HL-60 (cell line): ENCODE results near the gene SH3RF1.

Experiments used
- DNase-seq, 2 experiments: peaks; one replicate each; pipeline ENCODE4 v3.0.0-alpha.2; 2010 to 2020; ENCODE audit warnings: low read depth in 1 of 2, low spot score in 1 of 2
- H3K27ac ChIP-seq: fragments of 250-450 bp; sonication (Bioruptor Pico); replicated peaks from 2 replicates; pipeline ENCODE4 v1.5.1; 2020; ENCODE audit warnings: mild to moderate bottlenecking, moderate library complexity
- H3K27me3 ChIP-seq: fragments of 250-450 bp; sonication (Bioruptor Pico); 2 replicates; pipeline ENCODE4 v1.5.1; 2021; ENCODE audit warnings: mild to moderate bottlenecking, moderate library complexity; ENCODE audit not compliant: insufficient read depth, poor library complexity, severe bottlenecking
- H3K4me3 ChIP-seq: replicated peaks from 2 replicates; pipeline ENCODE4 v1.5.1; 2011; ENCODE audit warnings: mild to moderate bottlenecking, control low read depth, low read length; ENCODE audit not compliant: insufficient read depth
- CTCF ChIP-seq: IDR thresholded peaks from one replicate; pipeline ENCODE4 v1.5.1; 2011; ENCODE audit warnings: low read length, control low read depth, inconsistent platforms; ENCODE audit not compliant: insufficient read depth
- GABPA ChIP-seq: IDR thresholded peaks from 2 replicates; pipeline ENCODE4 v1.6.1; 2012; ENCODE audit warnings: low read depth
- POLR2AphosphoS5 ChIP-seq: IDR thresholded peaks from 2 replicates; pipeline ENCODE4 v1.6.1; 2012; ENCODE audit warnings: low read depth
- REST ChIP-seq: IDR thresholded peaks from 2 replicates; pipeline ENCODE4 v1.6.1; 2012; ENCODE audit warnings: low read depth; ENCODE audit not compliant: insufficient replicate concordance
- SPI1 ChIP-seq: IDR thresholded peaks from 2 replicates; pipeline ENCODE4 v1.6.1; 2012; ENCODE audit warnings: low read depth, mild to moderate bottlenecking, borderline replicate concordance

The SH3RF1 gene

GRCh38 chr4:169136330-169136729, 134.4 kb downstream of the SH3RF1 start:
- TF ChIP-seq REST (no peak), POLR2AphosphoS5 (no peak), CTCF (no peak), GABPA (no peak), SPI1 (no peak)
- Histone ChIP-seq H3K4me3 (no peak overlapping the region), H3K27ac (no peak overlapping the region), H3K27me3 (no peaks in the 10 kb centered on the region)
- no peak for DNase-seq

GRCh38 chr4:169135776-169136175, 135.0 kb downstream of the SH3RF1 start:
- Histone ChIP-seq H3K27ac (no peak overlapping the region), H3K27me3 (no peaks in the 10 kb centered on the region), H3K4me3 (no peak overlapping the region)
- TF ChIP-seq GABPA (no peak), REST (no peak), POLR2AphosphoS5 (no peak), SPI1 (no peak), CTCF (no peak)
- DNase-seq, result no peak

GRCh38 chr4:169133932-169134331, 136.8 kb downstream of the SH3RF1 start:
- no peak for TF ChIP-seq CTCF
- no peak for TF ChIP-seq REST
- no peak for TF ChIP-seq GABPA
- no peak for TF ChIP-seq SPI1
- TF ChIP-seq POLR2AphosphoS5, result no peak
- no peak for DNase-seq
- Histone ChIP-seq H3K4me3 (no peak overlapping the region), H3K27ac (no peak overlapping the region), H3K27me3 (no peaks in the 10 kb centered on the region)
